HG03159 (cell line): ENCODE results near the gene PCNT.

Experiments
- ATAC-seq: cut with Tn5 transposase; IDR thresholded peaks from one replicate; pipeline ENCODE4 v1.9.1; 2021; ENCODE audit warnings: mild to moderate bottlenecking, moderate library complexity; ENCODE audit not compliant: unreplicated experiment

The PCNT gene

GRCh38 chr21:46376856-46377453, 53.0 kb downstream of the PCNT start:
- no peak for ATAC-seq

GRCh38 chr21:46377789-46378188, 53.8 kb downstream of the PCNT start:
- ATAC-seq: no peak

GRCh38 chr21:46379105-46379504, 55.1 kb downstream of the PCNT start:
- ATAC-seq: no peak

GRCh38 chr21:46379691-46380090, 55.7 kb downstream of the PCNT start:
- ATAC-seq: no peak

GRCh38 chr21:46381541-46381940, 57.6 kb downstream of the PCNT start:
- no peak for ATAC-seq

GRCh38 chr21:46384556-46384955, 60.6 kb downstream of the PCNT start:
- no peak for ATAC-seq

- ATAC-seq: no peak
These were observed 62.1 kb downstream of the PCNT start for GRCh38 chr21:46385846-46386733.

- ATAC-seq: no peak
These were observed 62.8 kb downstream of the PCNT start for GRCh38 chr21:46386734-46387088.

- no peak for ATAC-seq
These were observed 64.4 kb downstream of the PCNT start for GRCh38 chr21:46388206-46388880.

- no peak for ATAC-seq
These were observed 64.9 kb downstream of the PCNT start for GRCh38 chr21:46388896-46389295.

- no peak for ATAC-seq
These were observed 66.9 kb downstream of the PCNT start for GRCh38 chr21:46390603-46391545.

GRCh38 chr21:46391773-46392172, 67.8 kb downstream of the PCNT start:
- no peak for ATAC-seq

- ATAC-seq: no peak
These were observed 69.0 kb downstream of the PCNT start for GRCh38 chr21:46392921-46393320.

GRCh38 chr21:46393451-46393940, 69.5 kb downstream of the PCNT start:
- no peak for ATAC-seq

- ATAC-seq: no peak
These were observed 70.1 kb downstream of the PCNT start for GRCh38 chr21:46393941-46394594.

- no peak for ATAC-seq
These were observed 70.7 kb downstream of the PCNT start for GRCh38 chr21:46394595-46395104.

- no peak for ATAC-seq
These were observed 73.4 kb downstream of the PCNT start for GRCh38 chr21:46397211-46397905.

GRCh38 chr21:46397993-46398392, 74.0 kb downstream of the PCNT start:
- no peak for ATAC-seq

GRCh38 chr21:46399129-46399528, 75.2 kb downstream of the PCNT start:
- no peak for ATAC-seq
